GM19455 (cell line): ENCODE results near the gene EMILIN1.
"Not testable (repeated sequence)": the region's sequence is repeated elsewhere in the genome, so short reads cannot be mapped to it uniquely, and the experiment has no call there.

ENCODE experiments used
- ATAC-seq: cut with Tn5 transposase; IDR thresholded peaks from one replicate; pipeline ENCODE4 v1.9.1; 2021; ENCODE audit not compliant: unreplicated experiment

Gene EMILIN1

DNA sequence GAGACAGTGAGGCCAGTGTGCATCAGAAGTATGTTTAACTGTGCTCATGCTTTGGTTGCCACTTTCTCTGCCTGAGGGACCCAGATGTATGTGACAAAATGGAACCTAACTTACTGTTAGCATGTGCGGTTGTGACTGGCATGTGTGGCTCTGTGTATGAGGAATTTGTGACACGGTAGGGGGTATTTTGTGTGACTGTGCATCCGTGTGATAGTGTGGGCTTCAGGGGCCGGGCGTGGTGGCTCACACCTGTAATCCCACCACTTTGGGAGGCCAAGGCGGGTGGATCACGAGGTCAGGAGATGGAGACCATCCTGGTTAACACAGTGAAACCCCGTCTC, 40.9 kb downstream of the EMILIN1 start:
- not testable (repeated sequence) for ATAC-seq

DNA sequence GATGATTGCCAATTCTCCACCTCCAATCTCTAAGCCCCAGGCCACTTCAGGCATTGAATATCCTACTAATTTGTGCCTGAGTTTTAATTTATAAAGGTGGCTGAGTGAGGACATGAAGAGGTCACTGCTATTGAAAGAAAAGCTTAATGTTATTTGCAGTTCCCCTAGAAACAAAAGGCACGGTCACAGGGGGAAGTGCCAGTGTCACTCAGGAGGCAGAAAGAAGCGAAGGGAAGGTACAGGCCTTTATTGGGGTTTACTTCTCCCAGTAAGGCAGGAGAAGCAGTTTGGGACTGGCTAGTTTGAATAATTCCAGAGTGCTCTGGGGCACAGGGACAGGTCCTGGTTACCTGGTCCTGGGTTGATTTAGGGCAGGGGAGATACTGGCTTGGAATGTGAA, 43.5 kb downstream of the EMILIN1 start:
- ATAC-seq, result no peak

DNA sequence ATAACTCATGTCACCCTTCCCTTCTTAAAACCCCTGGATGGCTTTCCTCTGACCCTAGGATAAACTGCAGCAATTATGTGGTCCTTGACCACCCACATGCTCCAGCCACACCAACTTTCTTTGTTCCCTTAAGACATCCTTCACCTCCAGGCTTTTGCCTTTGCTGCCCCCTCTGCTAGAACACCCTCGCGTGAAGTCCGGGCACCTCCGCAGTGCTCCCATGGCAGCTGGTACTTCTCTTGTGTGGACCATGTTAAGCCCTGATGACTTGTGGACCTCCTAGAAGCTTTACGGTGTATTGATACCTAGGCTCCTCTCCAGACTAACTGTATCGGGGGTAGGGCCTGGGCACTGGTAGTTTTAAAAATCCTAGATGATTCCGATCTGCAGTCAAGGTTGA, 44.4 kb downstream of the EMILIN1 start:
- no peak for ATAC-seq

DNA sequence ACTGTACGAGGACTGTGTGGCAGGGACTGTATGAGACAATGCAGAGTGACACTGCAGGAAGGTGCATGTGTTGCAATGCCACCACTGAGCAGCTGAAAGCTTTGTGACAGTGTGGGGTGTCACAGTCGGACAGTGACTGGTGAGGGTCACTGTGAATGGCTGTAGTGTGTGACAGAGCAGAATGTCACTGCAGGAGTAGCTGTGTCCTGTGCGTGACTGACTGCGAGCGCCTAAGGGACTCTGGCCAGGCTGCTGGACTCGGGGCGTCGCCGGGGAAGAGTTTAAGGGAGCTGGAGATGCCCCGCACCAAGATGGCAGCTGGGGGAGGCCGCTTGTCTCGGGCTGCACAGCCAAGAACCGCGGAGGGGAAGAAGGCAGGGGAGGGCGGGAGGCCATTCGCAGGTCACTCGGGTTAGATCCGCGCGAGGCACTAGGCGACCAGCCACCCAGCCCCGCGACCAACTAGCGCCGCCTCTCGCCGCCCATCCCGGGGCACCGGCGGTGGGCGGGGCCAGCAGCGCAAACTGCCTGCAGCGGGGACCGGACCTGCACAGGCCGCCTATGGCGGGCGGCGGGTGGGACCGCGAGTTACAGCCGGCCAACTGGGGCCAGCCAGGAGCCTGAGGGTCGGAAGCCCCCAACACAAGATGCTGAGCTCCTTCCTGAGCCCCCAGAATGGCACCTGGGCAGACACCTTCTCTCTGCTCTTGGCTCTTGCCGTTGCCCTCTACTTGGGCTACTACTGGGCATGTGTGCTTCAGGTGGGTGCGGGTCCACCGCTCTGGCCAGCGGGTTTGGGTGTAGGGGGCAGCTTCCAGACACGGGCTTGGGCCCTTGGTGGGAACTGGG, 45.1 kb downstream of the EMILIN1 start, which contains the start of gene ABHD1:
Gene ABHD1, plus strand, starts transcription at position 514 of the 849 bp plus-strand sequence. Its CDS starts 134 bp downstream, at position 648.
- no peak for ATAC-seq

DNA sequence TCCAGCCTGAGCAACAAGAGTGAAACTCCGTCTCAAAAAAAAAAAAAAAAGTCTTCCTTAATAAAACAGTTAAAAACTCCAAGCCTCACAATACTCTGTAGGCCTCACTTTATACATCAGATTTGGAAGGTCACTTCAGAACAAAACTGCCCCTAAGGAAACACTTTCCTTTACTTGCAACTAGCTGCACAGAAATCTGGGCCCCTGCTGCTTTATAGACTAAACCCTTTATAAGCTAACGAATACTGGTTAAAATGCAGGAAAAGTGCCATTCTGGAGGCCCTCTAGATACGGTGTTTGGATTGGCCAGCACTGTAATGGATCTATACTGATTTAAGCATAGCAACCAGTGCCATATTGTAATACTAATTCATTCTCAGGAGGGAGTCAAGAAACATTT, 46.7 kb downstream of the EMILIN1 start:
- no peak for ATAC-seq

DNA sequence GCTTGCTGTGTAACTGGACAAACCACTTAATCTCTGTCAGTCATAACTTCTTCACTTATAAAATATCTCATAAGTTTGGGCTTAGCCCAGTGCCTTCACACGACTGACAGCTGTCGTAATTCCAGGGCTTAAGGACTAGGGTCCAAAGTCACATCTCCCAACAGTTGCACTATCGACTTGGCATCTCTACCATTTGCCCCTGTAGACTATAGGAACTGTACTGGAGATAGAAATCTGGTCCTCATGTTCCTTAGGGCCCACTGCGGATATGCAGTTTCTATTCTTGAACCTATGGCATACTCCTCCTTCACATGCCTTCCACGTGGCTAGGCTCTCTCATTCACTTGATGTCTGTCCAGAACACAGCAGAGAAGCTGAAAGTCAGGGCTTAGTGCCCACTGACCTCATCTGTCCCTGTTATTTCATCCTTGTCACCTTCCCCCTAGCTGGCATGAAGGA, 47.9 kb downstream of the EMILIN1 start:
- no peak for ATAC-seq

DNA sequence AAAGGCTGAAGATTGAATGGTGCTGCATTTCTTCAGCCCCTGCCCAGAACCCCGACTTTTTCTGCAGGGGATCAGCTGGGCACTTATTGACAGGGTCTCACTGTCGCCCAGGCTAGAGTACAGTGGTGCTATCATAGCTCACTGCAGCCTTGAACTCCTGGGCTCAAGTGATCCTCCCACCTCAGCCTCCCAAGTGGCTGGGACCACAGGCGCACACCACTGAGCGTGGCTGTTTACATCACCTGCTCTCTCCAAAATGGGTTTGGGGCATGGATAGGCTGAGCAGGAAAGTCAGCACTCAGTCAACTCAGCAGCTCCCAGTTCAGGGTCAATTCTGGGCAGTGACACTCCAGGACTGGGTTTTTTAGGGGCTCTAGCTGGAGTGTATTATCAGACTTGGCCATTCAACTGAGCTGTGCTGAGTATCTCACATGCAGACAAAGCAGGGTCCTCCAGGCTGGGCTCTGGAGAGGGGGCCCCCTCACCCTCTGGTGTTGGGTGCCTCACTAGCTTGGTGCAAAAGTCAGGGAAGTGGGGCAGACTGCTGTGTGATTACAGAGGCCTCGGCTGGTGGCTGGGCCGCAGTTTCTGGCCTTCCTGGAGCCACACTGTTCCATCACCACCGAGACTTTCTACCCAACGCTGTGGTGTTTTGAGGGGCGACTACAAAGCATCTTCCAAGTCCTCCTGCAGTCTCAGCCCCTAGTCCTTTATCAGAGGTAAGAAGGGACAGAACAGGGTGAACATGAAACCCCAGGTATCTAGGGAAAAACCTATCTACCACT, 49.7 kb downstream of the EMILIN1 start:
- no peak for ATAC-seq

DNA sequence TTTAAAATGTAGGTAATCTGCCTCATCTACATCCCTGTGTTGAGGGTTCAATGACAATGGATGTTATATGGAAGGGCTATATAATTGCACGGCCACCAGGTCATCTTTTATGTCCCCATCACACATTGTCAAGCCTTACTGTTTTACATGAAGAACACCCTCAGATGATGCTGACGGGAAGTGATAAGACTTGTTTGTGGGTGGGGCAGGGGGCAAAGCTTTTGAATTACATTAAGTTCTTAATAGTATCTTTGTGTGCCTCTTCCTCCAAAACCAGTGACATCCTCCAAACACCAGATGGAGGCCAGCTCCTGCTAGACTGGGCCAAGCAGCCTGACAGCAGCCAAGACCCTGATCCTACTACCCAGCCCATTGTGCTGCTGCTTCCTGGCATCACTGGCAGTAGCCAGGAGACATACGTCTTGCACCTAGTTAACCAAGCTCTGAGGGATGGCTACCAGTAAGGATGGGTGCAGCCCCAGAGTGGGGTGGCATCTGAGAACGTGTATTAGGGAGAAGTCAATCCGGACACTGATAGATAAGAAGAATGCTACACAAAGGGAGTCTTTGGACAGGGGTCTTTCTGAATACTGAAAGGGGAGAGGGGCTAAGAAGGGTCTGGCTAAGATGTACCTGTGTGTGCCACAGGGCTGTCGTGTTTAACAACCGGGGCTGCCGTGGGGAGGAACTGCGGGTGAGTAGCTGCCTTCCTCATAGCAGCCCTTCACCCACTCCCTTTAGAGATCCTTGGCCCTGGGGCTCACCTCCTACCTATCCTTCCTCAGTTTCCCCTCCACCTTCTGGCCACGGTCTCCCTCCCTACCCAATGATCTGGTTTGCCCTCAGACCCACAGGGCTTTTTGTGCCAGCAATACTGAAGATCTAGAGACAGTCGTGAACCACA, 50.5 kb downstream of the EMILIN1 start:
- no peak for ATAC-seq

DNA sequence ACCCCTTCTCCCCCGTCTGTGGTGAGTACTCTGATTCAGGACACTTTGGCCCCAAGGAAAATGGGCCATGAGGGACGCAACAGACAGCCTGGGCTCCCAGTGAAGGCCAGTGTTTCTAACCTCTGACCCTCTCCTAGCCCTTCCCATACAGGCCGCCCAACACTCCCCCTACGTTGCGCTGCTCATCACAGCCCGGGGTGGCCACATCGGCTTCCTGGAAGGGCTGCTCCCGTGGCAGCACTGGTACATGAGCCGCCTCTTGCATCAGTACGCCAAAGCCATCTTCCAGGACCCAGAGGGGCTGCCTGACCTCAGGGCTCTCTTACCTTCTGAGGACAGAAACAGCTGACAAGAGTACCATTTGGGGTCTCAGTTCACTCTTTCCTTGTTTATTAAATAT, 52.0 kb downstream of the EMILIN1 start:
- no peak for ATAC-seq

DNA sequence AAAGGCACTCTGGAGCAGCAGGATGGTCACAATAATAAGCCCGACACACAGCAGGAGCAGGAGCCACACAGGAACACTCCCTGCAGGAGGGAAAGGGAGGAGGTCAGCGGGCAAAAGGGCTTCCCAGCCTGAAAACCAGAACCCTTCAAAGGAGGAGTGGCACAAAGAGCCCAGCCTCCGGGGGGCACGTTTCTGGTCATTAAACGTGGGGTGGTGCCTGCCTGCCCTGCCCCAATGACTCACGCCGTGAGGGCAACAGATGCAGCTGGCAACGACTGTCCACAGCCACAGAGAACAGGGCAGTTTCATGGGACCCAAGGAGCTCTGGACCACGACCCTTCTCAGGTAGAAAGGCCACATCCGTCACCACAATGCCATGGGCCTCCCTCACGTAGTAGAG, 53.0 kb downstream of the EMILIN1 start:
- no peak for ATAC-seq

DNA sequence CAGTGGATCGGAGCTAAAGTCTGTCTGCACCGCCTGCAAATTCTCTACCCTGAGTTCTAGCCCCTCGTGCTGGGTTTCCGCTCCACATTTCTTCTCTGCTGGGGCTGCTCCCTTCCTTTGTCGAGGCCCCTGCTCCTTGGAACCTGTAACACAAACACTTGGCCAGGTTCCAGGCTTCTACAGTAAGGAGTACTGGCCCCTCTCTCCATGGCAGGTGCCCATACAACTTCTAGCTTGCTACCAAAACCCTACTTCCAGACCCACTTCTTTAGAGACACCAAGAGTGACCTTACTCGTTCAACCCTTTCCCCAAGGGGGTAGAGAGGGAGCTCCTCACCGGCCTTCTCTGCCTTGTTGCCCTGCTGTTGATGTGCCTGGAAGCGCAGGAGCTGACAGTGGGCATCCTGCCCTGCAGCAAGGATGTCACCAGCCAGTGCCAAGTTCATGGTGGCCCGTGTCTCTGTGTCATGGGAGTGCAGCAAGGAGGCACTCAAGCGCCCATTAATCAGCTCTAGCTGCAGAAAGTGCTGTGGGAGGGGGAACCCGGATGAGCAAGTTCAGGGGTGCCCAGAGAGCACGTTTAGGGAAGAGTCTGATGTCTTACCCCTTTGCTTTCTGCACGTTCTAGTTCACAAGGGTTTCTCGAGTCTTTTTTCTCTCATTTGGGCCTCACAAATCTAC, 54.9 kb downstream of the EMILIN1 start:
- ATAC-seq, result no peak

DNA sequence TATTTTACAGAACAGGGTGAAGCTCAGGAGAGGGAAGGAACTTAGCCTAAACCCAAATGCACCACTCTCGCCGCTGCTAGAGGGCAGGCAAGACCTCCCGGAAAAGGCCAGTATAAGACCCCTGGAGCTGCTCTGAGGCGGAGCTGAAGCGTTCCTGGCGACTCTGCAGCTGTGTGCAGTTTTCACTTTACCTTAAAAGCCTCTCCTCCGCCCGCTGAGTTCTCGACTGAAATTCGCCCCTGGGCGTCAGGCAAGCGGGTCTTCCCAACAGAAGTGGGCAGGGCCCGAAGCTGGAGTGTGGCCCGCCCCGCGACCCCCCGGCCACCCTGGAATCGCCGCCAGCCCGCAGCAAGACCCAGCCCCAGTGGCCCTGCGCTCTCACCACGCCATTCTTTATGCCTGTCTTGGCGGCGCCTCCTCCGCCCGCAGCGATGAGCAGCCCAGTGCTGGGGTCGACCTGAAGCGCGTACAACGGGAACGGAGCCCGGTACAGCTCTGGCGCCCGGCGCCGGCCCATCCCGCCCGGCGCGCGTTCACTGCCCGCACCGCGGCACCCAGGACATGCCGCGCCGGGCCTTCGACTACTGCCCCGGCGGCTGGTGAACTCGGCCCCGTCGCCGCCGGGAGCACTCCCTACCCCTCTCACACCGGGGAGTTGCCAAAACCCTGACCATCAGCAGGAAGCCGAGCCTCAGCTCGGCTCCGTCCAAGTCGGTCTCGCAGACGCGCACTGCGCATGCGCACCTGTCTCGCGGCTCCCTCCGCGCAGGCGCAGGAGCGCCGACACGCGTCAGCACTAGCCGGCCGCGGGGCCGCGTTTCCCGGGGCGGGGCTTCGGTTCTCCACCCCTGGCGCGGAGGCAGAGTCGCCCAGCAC, 55.7 kb downstream of the EMILIN1 start, which contains the start of gene PREB:
Gene PREB, minus strand, starts transcription at position 732 of the 876 bp plus-strand sequence. Its CDS starts 215 bp downstream, at position 517.
- peak; percentile 82 for ATAC-seq

DNA sequence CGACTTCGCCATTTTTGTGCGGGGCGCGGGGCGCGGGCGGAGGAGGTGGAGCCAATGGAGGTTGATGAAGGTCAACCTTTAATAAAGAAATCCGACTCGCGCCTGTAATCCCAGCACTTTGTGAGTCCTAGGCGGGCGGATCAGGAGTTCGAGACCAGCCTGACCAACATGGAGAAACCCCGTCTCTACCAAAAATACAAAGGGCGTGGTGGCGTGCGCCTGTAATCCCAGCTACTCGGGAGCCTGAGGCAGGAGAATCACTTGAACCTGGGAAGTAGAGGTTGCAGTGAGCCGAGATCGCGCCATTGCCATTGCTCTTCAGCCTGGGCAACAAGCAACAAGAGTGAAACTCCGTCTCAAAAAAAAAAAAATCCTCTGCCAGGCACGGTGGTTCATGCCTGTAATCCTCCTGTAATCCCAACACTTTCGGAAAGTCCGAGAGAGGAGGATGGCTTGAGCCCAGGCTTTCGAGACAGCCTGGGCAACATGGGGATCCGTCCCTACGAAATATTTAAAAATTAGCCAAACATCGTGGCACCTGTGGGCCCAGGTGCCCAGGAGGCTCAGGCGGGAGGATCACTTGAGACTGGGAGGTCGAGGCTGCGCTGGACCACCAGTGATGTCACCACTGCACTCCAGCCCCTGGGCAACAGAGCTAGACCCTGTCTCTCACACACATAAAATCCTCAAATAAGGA, 56.5 kb downstream of the EMILIN1 start:
- no peak for ATAC-seq

DNA sequence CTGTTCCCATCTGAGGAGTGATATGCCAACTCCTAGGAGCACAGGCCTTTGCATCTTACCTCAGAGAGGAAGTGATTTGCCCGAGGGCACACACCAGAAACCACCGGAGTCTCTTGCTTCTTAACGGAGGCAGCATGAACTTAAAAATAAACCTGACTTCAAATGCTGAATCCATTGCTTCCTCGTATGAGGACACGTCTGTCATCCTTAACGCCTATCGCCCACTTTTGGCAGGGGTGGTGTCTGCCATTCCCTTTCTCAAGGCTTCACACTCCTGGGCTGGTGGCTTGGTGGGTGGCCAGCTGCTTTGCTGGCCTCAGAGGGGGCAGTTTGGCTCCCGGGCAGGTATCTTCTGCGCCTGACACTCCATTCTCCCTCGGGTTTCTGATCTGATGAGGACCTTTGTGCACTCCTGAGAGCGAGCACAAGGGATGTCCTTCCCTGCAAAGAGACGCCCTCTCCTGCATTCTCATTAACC, 57.1 kb downstream of the EMILIN1 start:
- no peak for ATAC-seq
